Right cardiac atrium (tissue), 5 donors: ENCODE results near the gene KCTD14. TPM values are rescaled to one million over a fixed set of nuclear protein-coding genes. Genes with fewer than 3 reads are reported as not detected.
A peak's percentile ranks its signal among the peaks of the same experiment; 100 is the strongest.
"Not testable (repeated sequence)": the region's sequence is repeated elsewhere in the genome, so short reads cannot be mapped to it uniquely, and the experiment has no call there.

Experiments used
- ATAC-seq, 2 donors: fragments of 200-7000 bp; cut with Tn5 transposase; one replicate each; pipeline versions ENCODE4 v1.8.0 to v1.9.1; 2020; ENCODE audit warnings: moderate library complexity in 2 of 2, mild to moderate bottlenecking in 1 of 2
- DNase-seq, 3 donors: peaks; one replicate each; pipeline ENCODE4 v3.0.0-alpha.2; 2020
- H3K27ac ChIP-seq: one replicate; pipeline ENCODE4 v1.5.1; 2013; ENCODE audit warnings: mild to moderate bottlenecking, low read length, control low read depth, moderate library complexity
- H3K27me3 ChIP-seq: one replicate; pipeline ENCODE4 v1.6.1; 2013; ENCODE audit not compliant: control insufficient read depth, insufficient read depth
- H3K4me1 ChIP-seq: one replicate; pipeline ENCODE4 v1.6.1; 2013; ENCODE audit warnings: low read length; ENCODE audit not compliant: control insufficient read depth, insufficient read depth
- H3K4me3 ChIP-seq: one replicate; pipeline ENCODE4 v1.5.1; 2013; ENCODE audit warnings: low read length, control low read depth
- H3K9me3 ChIP-seq: one replicate; pipeline ENCODE4 v1.6.1; 2013; ENCODE audit warnings: low read length; ENCODE audit not compliant: control insufficient read depth
- WGBS: extraction: QIAGEN DNeasy Blood & Tissue Kit; methylation state at CpG from one replicate; pipeline ENCODE4 v1.1.7; 2013; 5-methylcytosine and 5-hydroxymethylcytosine counted together
- intact Hi-C, 4 donors: fragments of 100-400 bp; cut with DNase I; formaldehyde crosslinking; loops; one replicate each; pipeline versions ENCODE4 v1.11.0 to v1.14.0; 2022 to 2023
- polyA plus RNA-seq: library from polyadenylated mRNA; stranded (reverse); fragments of 200-250 nt; gene quantifications from one replicate; pipeline ENCODE4 v1.2.3, GENCODE V29; 2013
- total RNA-seq, 4 donors: library from RNA; stranded (reverse); fragmentation: NEBNext Ultra II Directional; extraction: Animal tissue kit (Norgen Biotek cat#: 25700); gene quantifications; one replicate each; pipeline ENCODE4 v1.2.1, GENCODE V29; 2021
- donor health status: healthy with polysubstance abuse.
- donor health status: DM: no; HTN: yes; CAD: no.
- donor health status: DM: no; HTN: no; CAD: no.
- donor health status: DM: no; HTN: yes; CAD: no; lungs with severe emphysema.
- donor health status: DM: yes; HTN: yes; CAD: no.

Gene KCTD14
- total and polyA plus RNA-seq, 5 donors, result 0.36 to 0.56 (median 0.44) TPM; not detected in 1

DNA sequence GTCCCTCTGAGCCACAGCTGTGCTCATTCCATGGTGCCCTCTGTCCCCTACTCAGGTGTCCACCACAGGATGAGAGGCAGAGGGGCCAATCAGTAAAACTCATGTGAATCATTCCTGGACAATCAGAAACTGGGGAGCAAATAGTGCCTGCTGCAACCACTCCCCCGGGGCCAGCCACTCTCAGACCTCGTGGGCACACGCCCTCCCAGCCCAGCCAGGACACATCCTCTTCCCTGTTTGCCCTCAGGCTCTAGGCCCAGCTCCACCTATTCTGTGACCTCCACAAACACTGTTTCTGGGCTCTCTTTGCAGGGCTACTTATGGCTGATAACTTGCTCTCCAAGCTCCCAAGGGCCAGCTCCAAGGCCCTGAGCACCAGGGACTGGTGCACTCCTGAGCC, 14.0 kb upstream of the KCTD14 start:
- ATAC-seq (peak in 1 of 2 donors; percentile 19), DNase-seq (no peak)
- no peak overlapping the region for H3K4me3 ChIP-seq
- peaks cover 2% of the 10 kb centered on the region for H3K4me1 ChIP-seq
- WGBS, result 58% methylated on average over 3 of the region's 3 CpGs
- no peaks in the 10 kb centered on the region for H3K27me3 ChIP-seq
- no peak overlapping the region for H3K27ac ChIP-seq
- no peaks in the 10 kb centered on the region for H3K9me3 ChIP-seq
- intact Hi-C loops, result no loop called here

DNA sequence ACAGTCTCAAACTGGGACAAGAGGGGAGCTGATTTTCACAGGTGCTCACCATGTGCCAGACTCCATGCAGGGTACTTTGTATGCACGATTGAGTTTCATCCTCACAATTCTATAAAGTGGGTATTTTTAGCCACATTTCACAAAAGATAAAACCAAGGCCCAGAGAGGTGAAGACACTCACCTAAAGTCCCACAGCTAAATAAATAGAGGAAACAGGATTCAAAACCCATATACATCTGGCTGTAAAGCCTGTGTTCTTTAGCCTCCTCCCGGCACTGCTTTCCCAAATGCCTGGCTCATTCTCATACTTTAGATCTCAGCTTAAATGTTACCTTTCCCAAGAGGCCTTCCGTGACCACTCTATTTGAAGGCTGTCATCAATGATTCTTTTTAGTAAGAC, 13.2 kb upstream of the KCTD14 start:
- intact Hi-C loops, result no loop called here
- no peaks in the 10 kb centered on the region for H3K27me3 ChIP-seq
- 91% methylated on average over 3 of the region's 3 CpGs for WGBS
- H3K4me3 ChIP-seq, result no peak overlapping the region
- DNase-seq, result no peak
- H3K4me1 ChIP-seq, result peaks cover 2% of the 10 kb centered on the region
- ATAC-seq, result no peak
- no peak overlapping the region for H3K27ac ChIP-seq
- no peaks in the 10 kb centered on the region for H3K9me3 ChIP-seq

DNA sequence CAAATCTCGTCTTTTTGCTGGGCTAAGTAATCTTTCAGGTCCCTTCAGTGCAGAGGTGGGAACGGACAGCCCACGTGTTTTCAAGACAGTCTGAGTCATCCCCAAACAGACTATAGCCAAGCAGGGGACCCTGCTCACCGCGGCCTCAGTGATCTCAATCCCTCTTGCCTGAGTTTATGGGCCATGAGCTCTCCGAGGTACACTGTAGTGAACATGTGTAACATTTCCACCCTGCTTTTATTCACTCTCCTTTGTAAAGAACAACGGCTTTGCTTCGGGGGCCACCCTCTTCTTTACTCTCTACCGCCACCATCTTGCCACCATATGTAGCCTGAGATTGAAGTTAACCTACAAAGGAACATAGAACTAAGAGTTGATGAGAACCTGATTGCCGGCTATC, 11.5 kb upstream of the KCTD14 start:
- ATAC-seq, result no peak
- Histone ChIP-seq H3K27ac (no peak overlapping the region), H3K9me3 (no peaks in the 10 kb centered on the region), H3K27me3 (no peaks in the 10 kb centered on the region), H3K4me1 (peaks cover 5% of the 10 kb centered on the region), H3K4me3 (no peak overlapping the region)
- intact Hi-C loops, result no loop called here
- DNase-seq, result no peak
- 72% methylated on average over 10 of the region's 10 CpGs for WGBS

DNA sequence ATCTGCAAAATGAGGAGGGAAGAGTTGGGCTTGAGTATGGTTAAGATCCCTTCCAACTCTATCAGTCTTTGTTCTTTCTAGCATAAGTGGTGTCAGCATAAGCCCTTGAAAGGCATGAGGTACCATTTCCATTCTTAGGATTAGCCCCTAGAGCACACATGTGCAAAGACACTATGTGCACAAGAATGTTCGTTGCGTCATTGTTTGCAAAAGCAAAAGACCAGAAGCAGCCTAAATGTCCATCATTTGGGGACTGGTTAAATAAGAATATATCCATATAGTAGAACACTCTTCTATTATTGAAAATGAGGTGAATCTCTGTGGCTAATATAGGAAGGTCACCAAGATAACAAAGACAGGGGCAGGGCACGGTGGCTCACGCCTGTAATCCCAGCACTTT, 10.0 kb upstream of the KCTD14 start:
- no peak overlapping the region for H3K27ac ChIP-seq
- no peaks in the 10 kb centered on the region for H3K9me3 ChIP-seq
- ATAC-seq (no peak), DNase-seq (no peak)
- no peak overlapping the region for H3K4me3 ChIP-seq
- peaks cover 5% of the 10 kb centered on the region for H3K4me1 ChIP-seq
- H3K27me3 ChIP-seq, result no peaks in the 10 kb centered on the region
- intact Hi-C loops, result no loop called here
- WGBS, result 68% methylated on average over 4 of the region's 4 CpGs

DNA sequence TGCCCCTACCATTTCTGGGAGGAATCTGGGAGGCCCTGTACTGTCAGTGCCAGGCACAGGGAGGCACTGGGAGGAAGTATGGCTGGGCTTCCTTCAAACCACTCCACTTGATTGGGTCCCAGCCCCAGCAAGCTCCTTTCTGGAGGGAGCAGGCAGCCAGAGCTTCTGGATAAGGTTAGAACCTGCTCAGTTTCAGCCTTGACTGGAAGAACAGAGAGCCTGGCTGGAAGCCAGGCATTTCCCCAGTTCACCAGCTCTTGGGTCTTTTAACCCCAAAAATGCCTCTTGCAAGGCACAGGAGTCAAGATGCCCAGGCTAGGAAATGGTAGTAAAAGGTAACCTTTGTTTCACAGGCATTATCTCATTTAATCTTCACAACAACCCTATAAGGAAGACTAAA, 9.0 kb upstream of the KCTD14 start:
- intact Hi-C loops, result no loop called here
- peaks cover 5% of the 10 kb centered on the region for H3K4me1 ChIP-seq
- no peak for DNase-seq
- no peaks in the 10 kb centered on the region for H3K27me3 ChIP-seq
- no peaks in the 10 kb centered on the region for H3K9me3 ChIP-seq
- H3K27ac ChIP-seq, result no peak overlapping the region
- ATAC-seq, result no peak
- H3K4me3 ChIP-seq, result no peak overlapping the region

DNA sequence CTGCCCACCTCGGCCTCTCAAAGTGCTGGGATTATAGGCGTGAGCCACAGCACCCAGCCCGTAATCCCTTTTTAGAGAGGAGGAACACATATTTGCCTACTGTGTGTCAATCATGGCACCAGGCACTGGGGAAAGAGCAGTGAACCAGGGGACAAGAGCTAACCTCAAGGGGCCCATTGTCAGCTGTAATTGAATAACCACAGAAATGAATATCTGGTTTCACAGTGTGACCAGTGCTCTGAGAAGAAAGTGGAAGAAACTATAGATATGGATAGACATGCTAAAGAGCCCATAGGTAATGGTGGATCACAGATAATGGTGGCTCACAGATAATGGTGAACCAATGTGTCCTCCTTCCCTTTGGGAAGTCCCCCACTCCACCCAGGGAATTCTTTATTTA, 8.6 kb upstream of the KCTD14 start:
- Histone ChIP-seq H3K4me1 (peaks cover 5% of the 10 kb centered on the region), H3K27me3 (no peaks in the 10 kb centered on the region), H3K4me3 (no peak overlapping the region), H3K27ac (no peak overlapping the region), H3K9me3 (no peaks in the 10 kb centered on the region)
- ATAC-seq (no peak), DNase-seq (no peak)
- intact Hi-C loops, result no loop called here
- WGBS, result 95% methylated on average over 3 of the region's 3 CpGs

DNA sequence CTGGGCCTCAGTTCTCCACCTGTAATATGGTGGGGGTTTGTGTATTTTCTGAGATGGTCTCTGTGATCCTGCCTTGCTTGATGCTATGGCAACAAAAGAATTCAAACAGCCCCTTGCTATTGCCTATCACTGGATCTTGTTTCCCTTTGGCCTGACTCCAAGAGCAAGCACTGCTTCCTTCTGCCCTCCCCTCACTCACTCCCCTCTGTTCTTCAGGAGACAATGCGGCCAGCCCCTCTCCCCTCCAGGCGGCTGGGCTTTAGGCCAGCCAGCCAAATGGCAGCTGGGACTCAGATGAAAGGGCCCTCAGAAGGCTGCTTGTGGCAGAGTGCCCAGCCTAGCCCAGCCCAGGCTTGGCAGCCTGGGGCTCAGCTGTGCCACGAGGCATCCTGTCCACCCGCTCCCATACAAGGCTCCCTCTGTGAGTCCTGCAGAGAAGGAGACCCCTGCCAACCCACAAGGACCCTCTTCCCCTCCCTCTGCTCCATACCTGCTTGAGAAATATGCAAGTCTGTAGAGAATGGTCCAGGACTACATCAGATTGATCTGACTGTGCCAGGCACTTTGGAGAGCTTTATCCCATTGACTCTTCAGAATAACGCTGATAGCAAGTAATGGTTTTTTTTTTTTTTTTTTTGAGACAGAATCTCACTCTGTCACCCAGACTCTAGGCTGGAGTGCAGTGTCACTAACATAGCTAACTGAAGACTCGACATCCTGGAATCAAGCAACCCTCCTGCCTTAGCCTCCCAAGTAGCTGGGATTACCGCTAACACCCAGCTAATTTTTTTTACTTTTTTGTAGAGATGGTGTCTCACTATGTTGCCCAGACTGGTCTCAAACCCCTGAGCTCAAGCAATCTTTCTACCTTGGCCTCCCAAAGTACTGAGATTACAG, 7.6 kb upstream of the KCTD14 start:
- no peaks in the 10 kb centered on the region for H3K9me3 ChIP-seq
- no peak overlapping the region for H3K27ac ChIP-seq
- intact Hi-C loops, result no loop called here
- H3K4me1 ChIP-seq, result peaks cover 5% of the 10 kb centered on the region
- DNase-seq (peak; percentile 63 to 87 (median 80)), ATAC-seq (peak; percentile 89 to 91)
- H3K27me3 ChIP-seq, result no peaks in the 10 kb centered on the region
- 17% methylated on average over 7 of the region's 7 CpGs for WGBS
- no peak overlapping the region for H3K4me3 ChIP-seq

DNA sequence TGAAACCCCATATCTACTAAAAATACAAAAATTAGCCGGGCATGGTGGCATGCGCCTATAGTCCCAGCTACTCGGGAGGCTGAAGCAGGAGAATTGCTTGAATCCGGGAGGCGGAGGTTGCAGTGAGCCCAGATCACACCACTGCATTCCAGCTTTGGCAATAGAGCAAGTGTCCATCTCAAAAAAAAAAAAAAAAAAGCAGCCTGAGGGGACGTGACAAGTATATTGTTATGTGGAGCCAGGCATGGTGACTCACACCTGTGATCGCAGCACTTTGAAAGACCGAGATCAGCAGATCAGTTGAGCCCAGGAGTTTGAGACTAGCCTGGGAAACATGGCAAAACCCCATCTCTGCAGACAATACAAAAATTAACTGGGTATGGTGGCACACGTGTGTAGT, 5.3 kb upstream of the KCTD14 start:
- H3K4me3 ChIP-seq, H3K27me3 ChIP-seq, H3K27ac ChIP-seq, intact Hi-C loops, ATAC-seq, H3K9me3 ChIP-seq, DNase-seq, H3K4me1 ChIP-seq: not testable (repeated sequence)
- 85% methylated on average over 9 of the region's 9 CpGs for WGBS

DNA sequence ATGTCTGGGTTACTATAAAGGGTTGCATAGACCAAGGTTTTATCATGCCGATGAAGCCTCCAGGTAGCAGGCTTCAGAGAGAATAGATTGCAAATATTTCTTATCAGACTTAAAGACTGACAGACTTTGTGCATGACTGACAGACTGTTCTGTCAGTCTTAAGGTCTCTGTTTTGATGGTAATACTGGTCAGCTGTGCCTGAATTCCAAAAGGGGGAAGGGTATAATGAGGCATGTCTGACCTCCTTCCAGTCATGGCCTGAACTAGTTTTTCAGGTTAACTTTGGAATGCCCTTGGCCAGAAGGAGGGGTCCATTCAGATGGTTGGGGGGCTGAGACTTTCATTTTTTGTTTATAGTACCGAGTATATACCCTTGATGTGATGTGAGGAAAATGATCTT, 4.7 kb upstream of the KCTD14 start:
- H3K27ac ChIP-seq, result no peak overlapping the region
- DNase-seq, result no peak
- ATAC-seq, result no peak
- WGBS, result 95% methylated on average over 2 of the region's 2 CpGs
- H3K27me3 ChIP-seq, result no peaks in the 10 kb centered on the region
- no peaks in the 10 kb centered on the region for H3K9me3 ChIP-seq
- H3K4me3 ChIP-seq, result no peak overlapping the region
- intact Hi-C loops, result no loop called here
- peaks cover 5% of the 10 kb centered on the region for H3K4me1 ChIP-seq

DNA sequence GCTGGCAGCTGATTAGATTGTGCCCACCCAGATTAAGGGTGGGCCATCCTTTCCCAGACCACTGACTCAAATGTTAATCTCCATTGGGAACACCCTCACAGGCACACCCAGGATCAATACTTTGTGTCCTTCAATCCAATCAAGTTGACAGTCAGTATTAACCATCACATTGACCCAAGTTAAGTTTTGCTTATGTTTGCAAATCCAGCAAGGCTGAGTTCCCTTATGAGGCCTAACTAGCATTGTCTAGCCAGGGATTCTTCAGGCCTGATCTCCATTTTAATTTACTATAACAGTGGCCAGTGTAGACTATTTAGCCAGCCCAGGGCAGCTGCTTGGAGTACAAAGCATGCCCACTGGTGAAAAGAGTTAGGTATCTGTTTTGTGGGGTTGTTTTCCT, 2.3 kb upstream of the KCTD14 start:
- intact Hi-C loops, result no loop called here
- DNase-seq (no peak), ATAC-seq (no peak)
- H3K4me3 ChIP-seq, result no peak overlapping the region
- no peaks in the 10 kb centered on the region for H3K27me3 ChIP-seq
- H3K27ac ChIP-seq, result no peak overlapping the region
- no peaks in the 10 kb centered on the region for H3K9me3 ChIP-seq
- peaks cover under 1% of the 10 kb centered on the region for H3K4me1 ChIP-seq

DNA sequence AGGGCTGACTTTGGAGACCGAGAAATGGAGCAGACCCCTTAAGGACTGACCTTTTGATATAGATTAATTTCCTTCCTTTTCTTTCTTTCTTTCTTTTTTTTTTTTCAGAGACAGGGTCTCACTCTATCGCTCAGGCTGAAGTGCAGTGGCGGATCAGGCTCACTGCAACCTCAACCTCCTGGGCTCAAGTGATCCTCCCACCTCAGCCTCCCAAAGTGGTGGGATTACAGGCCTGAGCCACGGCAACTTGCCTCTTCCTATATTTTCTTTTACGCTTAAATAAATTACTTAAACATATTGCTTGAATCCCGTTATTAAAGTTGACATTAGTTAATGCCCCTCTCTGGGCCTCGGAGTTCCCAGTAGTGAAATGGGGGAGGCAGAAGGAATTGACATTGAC, 350 bp upstream of the KCTD14 start:
- Histone ChIP-seq H3K27ac (no peak overlapping the region), H3K27me3 (no peaks in the 10 kb centered on the region), H3K9me3 (no peaks in the 10 kb centered on the region), H3K4me3 (no peak overlapping the region), H3K4me1 (no peaks in the 10 kb centered on the region)
- WGBS, result 81% methylated on average over 7 of the region's 7 CpGs
- ATAC-seq (no peak), DNase-seq (no peak)
- intact Hi-C loops, result no loop called here

DNA sequence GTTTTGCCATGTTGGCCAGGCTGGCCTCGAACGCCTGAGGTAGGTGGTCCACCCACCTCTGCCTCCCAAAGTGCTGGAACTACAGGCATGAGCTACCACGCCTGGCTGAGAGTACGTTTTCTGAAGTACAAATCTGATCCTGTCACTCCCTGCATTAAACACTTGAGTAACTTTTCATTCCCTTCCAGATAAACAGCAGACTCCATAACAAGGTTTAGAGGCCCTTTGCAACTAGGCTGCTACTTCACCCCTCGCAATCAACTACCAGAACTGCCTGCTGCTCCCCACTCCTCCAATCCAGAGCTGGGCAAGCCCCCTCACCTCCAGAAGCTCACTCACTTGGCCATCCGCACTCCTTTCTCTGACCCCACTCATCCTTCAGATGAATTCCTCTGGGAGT, 1.5 kb downstream of the KCTD14 start:
- H3K27ac ChIP-seq, result no peak overlapping the region
- no peaks in the 10 kb centered on the region for H3K9me3 ChIP-seq
- no peak for ATAC-seq
- intact Hi-C loops, result no loop called here
- DNase-seq, result no peak
- H3K4me1 ChIP-seq, result no peaks in the 10 kb centered on the region
- no peak overlapping the region for H3K4me3 ChIP-seq
- WGBS, result 89% methylated on average over 6 of the region's 6 CpGs
- no peaks in the 10 kb centered on the region for H3K27me3 ChIP-seq
